ENCODE results near the gene LTF. TPM values are rescaled to one million over a fixed set of nuclear protein-coding genes. Genes with fewer than 3 reads are reported as not detected.

Gene LTF
- total and polyA plus RNA-seq, 10 of the 15 experiments (the other 5 are each of a cell fraction or from before 2014, with no cell fraction given), result 0.03 to 0.31 TPM; not detected in 8

- Histone ChIP-seq H3K79me2 (ENCODE audit: control insufficient read depth, insufficient read depth, low read length) (no peaks in the 10 kb centered on the region), H3K4me2 (ENCODE audit: control insufficient read depth, insufficient read depth) (no peak overlapping the region), H3K36me3 (ENCODE audit: control insufficient read depth in 2 of 2, insufficient read depth in 2 of 2, low read length in 1 of 2) (no peaks in the 10 kb centered on the region), H2AFZ (ENCODE audit: control insufficient read depth, low read depth, low read length) (no peak overlapping the region), H3K27ac (ENCODE audit: control insufficient read depth, insufficient read depth) (no peak overlapping the region), H3K4me3 (no peak overlapping the region), H3K9me3 (replicated peaks; ENCODE audit: control insufficient read depth, insufficient read depth, low read length) (no peaks in the 10 kb centered on the region; the same call in 2 of the 3 replicates), H4K20me1 (ENCODE audit: control insufficient read depth, insufficient read depth) (no peaks in the 10 kb centered on the region), H3K27me3 (replicated peaks in 1 of 2; ENCODE audit: control insufficient read depth in 2 of 2, insufficient read depth in 2 of 2, low read length in 1 of 2) (no peaks in the 10 kb centered on the region; a peak in 1 of 4 replicates), H3K9ac (ENCODE audit: control insufficient read depth, insufficient read depth, low read length) (no peak overlapping the region), H3K4me1 (ENCODE audit: control insufficient read depth, insufficient read depth, low read length) (no peaks in the 10 kb centered on the region)
- no peak for DNase-seq (ENCODE audit: low read depth, low spot score)
- 52% methylated on average over 5 of the region's 5 CpGs for WGBS (ENCODE audit: insufficient coverage, insufficient replicate concordance, low lambda C conversion rate, missing lambda C conversion rate)
- in situ Hi-C loops (cut with MboI), result no loop called here
- POLR2A ChIA-PET, result no interaction called here
- ATAC-seq, result no peak
- FAIRE-seq, result no peak
- no peak for TF ChIP-seq SMAD5 (IDR thresholded peaks at IDR 0.05; ENCODE audit: low read depth)
- TF ChIP-seq, protein P1, sequence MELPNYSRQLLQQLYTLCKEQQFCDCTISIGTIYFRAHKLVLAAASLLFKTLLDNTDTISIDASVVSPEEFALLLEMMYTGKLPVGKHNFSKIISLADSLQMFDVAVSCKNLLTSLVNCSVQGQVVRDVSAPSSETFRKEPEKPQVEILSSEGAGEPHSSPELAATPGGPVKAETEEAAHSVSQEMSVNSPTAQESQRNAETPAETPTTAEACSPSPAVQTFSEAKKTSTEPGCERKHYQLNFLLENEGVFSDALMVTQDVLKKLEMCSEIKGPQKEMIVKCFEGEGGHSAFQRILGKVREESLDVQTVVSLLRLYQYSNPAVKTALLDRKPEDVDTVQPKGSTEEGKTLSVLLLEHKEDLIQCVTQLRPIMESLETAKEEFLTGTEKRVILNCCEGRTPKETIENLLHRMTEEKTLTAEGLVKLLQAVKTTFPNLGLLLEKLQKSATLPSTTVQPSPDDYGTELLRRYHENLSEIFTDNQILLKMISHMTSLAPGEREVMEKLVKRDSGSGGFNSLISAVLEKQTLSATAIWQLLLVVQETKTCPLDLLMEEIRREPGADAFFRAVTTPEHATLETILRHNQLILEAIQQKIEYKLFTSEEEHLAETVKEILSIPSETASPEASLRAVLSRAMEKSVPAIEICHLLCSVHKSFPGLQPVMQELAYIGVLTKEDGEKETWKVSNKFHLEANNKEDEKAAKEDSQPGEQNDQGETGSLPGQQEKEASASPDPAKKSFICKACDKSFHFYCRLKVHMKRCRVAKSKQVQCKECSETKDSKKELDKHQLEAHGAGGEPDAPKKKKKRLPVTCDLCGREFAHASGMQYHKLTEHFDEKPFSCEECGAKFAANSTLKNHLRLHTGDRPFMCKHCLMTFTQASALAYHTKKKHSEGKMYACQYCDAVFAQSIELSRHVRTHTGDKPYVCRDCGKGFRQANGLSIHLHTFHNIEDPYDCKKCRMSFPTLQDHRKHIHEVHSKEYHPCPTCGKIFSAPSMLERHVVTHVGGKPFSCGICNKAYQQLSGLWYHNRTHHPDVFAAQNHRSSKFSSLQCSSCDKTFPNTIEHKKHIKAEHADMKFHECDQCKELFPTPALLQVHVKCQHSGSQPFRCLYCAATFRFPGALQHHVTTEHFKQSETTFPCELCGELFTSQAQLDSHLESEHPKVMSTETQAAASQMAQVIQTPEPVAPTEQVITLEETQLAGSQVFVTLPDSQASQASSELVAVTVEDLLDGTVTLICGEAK (IDR thresholded peaks at IDR 0.05; ENCODE audit: borderline replicate concordance), result no peak
- no peak for TF ChIP-seq WRNIP1 (IDR thresholded peaks at IDR 0.05; ENCODE audit: borderline replicate concordance, low read depth, low read length)
- TF ChIP-seq POLR2A (IDR thresholded peaks at IDR 0.05; ENCODE audit: low read depth, low read length), result no peak
- TF ChIP-seq RELA (IDR thresholded peaks at IDR 0.05; ENCODE audit: borderline replicate concordance, partially characterized antibody), result no peak
- TF ChIP-seq ZNF384 (IDR thresholded peaks at IDR 0.05; ENCODE audit: borderline replicate concordance, low read depth, low read length), result no peak
- TF ChIP-seq CBX5 (IDR thresholded peaks at IDR 0.05; ENCODE audit: low read depth), result no peak
- TF ChIP-seq ATF7 (IDR thresholded peaks at IDR 0.05; ENCODE audit: low read depth), result no peak
- TF ChIP-seq TCF12 (IDR thresholded peaks at IDR 0.05; ENCODE audit: low read depth, low read length), result no peak
- RAD21 ChIA-PET (ENCODE audit: unreplicated experiment), result interaction anchor here (0.9 to 1.1 kb wide), 3 partner anchors 51 to 57 kb away, joined by 3 read pairs; no protein-coding TSS in a partner anchor
- no TSS peak for BruUV-seq (replicated peaks)
- intact Hi-C loops (cut with micrococcal nuclease; ENCODE audit: unreplicated experiment), result no loop called here
- SMC1A ChIA-PET (ENCODE audit: uncharacterized antibody, unreplicated experiment), result no interaction called here
- CTCF ChIA-PET, result interaction anchor here (0.8 to 1.1 kb wide), 3 partner anchors 51 to 353 kb away, joined by 3 read pairs; no protein-coding TSS in a partner anchor
Observed at GRCh38 chr3:46429671-46430070, 35.0 kb downstream of the LTF start.

All from GM12878 (cell line).